Measurements from ENCODE around the gene THSD1. TPM values are rescaled to one million over a fixed set of nuclear protein-coding genes. Genes with fewer than 3 reads are reported as not detected.
A peak's percentile ranks its signal among the peaks of the same experiment; 100 is the strongest.

Gene THSD1
- polyA plus RNA-seq, 1 donor (not counting 4 experiments of a cell fraction or from before 2014, with no cell fraction given) = 9.2 TPM

DNA sequence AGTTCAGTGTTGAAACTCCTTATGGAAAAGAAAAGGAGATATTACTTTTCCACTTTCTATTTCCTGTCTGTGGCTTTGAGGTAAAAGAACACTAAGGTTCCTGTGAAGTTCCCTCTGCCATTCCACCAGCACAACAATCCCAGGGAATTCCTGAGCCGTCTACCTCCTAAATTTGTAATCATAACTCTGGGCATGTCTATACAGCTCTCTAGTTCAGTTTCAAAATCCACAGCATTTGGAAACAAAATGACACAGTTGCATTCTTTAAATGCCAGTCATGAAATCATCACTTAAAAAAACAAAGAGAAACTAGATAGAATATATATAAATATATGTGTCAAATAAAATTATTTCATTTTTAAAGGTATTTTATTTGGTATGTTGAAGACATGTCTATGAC, 9.0 kb upstream of the THSD1 start:
- Histone ChIP-seq H3K4me1 (ENCODE audit: control insufficient read depth, extremely low read depth, insufficient read depth, low read length) (peaks cover 58% of the 10 kb centered on the region), H2AFZ (ENCODE audit: control insufficient read depth, low read length) (no peak overlapping the region), H3K4me2 (ENCODE audit: control insufficient read depth, extremely low read depth, insufficient read depth, low read depth, low read length) (peak overlapping the region; percentile 57), H3K9me3 (ENCODE audit: control insufficient read depth, low read depth, low read length) (no peaks in the 10 kb centered on the region), H3K79me2 (ENCODE audit: control insufficient read depth, insufficient read depth, low read length) (no peaks in the 10 kb centered on the region), H3K27me3 (ENCODE audit: control insufficient read depth, extremely low read depth, insufficient read depth, low read length) (no peaks in the 10 kb centered on the region), H3K4me3 (ENCODE audit: control insufficient read depth in 2 of 3, extremely low read depth in 1 of 3, insufficient read depth in 2 of 3, low read depth in 1 of 3, low read length in 3 of 3) (peak overlapping the region in 1 of 3 experiments; percentile 7), H4K20me1 (ENCODE audit: control insufficient read depth, extremely low read depth, insufficient read depth, low read length) (no peaks in the 10 kb centered on the region), H3K36me3 (ENCODE audit: control insufficient read depth in 2 of 2, extremely low read depth in 1 of 2, insufficient read depth in 2 of 2, low read length in 2 of 2) (peaks cover 7 to 13% of the 10 kb centered on the region in 2 experiments), H3K27ac (ENCODE audit: control insufficient read depth, insufficient read depth, low read length) (peak overlapping the region; percentile 87), H3K9me1 (ENCODE audit: control insufficient read depth, extremely low read depth, insufficient read depth, low read length) (no peaks in the 10 kb centered on the region), H3K9ac (ENCODE audit: control insufficient read depth, extremely low read depth, insufficient read depth, low read length) (no peak overlapping the region)
- FAIRE-seq (peak; percentile 76), DNase-seq (ENCODE audit: low read depth, low spot score) (peak; percentile 55)
- dilution Hi-C loops (cut with MboI; ENCODE audit: extremely low pct_ligation_motif_present, low sequenced_read_pairs) = no loop called here
- no peak for TF ChIP-seq EZH2 (IDR thresholded peaks at IDR 0.05; ENCODE audit: low read length)
- TF ChIP-seq, protein P1, sequence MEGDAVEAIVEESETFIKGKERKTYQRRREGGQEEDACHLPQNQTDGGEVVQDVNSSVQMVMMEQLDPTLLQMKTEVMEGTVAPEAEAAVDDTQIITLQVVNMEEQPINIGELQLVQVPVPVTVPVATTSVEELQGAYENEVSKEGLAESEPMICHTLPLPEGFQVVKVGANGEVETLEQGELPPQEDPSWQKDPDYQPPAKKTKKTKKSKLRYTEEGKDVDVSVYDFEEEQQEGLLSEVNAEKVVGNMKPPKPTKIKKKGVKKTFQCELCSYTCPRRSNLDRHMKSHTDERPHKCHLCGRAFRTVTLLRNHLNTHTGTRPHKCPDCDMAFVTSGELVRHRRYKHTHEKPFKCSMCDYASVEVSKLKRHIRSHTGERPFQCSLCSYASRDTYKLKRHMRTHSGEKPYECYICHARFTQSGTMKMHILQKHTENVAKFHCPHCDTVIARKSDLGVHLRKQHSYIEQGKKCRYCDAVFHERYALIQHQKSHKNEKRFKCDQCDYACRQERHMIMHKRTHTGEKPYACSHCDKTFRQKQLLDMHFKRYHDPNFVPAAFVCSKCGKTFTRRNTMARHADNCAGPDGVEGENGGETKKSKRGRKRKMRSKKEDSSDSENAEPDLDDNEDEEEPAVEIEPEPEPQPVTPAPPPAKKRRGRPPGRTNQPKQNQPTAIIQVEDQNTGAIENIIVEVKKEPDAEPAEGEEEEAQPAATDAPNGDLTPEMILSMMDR (optimal IDR thresholded peaks at IDR 0.05 in 1 of 3, IDR thresholded peaks at IDR 0.05 in 1 of 3, conservative IDR thresholded peaks at IDR 0.05 in 1 of 3; ENCODE audit: extremely low read depth in 1 of 3, insufficient read depth in 2 of 3, low read length in 3 of 3) = no peak

DNA sequence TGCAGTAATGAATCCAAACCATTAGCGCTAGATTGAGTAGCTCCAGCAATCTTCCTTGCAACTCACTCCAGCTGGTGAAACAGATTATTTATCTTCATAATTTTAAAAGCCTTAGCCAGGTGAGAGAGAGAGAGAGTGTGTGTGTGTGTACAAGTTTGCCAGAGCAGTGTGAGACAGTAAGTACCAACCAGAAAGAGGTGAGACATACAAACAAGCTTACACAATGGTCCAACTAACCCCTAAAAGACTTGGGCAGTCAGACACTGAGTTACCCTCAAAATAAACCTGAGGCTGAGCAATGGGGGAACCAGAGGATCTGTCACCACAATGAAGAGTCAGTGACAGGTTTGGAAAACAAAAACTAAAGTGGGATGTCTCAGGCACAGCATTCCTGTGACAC, 8.1 kb upstream of the THSD1 start:
- Histone ChIP-seq H3K4me2 (ENCODE audit: control insufficient read depth, extremely low read depth, insufficient read depth, low read depth, low read length) (peak overlapping the region; percentile 54), H3K9me3 (ENCODE audit: control insufficient read depth, low read depth, low read length) (no peaks in the 10 kb centered on the region), H3K4me3 (ENCODE audit: control insufficient read depth in 2 of 3, extremely low read depth in 1 of 3, insufficient read depth in 2 of 3, low read depth in 1 of 3, low read length in 3 of 3) (no peak overlapping the region), H3K4me1 (ENCODE audit: control insufficient read depth, extremely low read depth, insufficient read depth, low read length) (peaks cover 58% of the 10 kb centered on the region), H3K9me1 (ENCODE audit: control insufficient read depth, extremely low read depth, insufficient read depth, low read length) (no peaks in the 10 kb centered on the region), H4K20me1 (ENCODE audit: control insufficient read depth, extremely low read depth, insufficient read depth, low read length) (no peaks in the 10 kb centered on the region), H3K27ac (ENCODE audit: control insufficient read depth, insufficient read depth, low read length) (peak overlapping the region; percentile 87), H3K36me3 (ENCODE audit: control insufficient read depth in 2 of 2, extremely low read depth in 1 of 2, insufficient read depth in 2 of 2, low read length in 2 of 2) (peaks cover 7 to 11% of the 10 kb centered on the region in 2 experiments), H3K79me2 (ENCODE audit: control insufficient read depth, insufficient read depth, low read length) (no peaks in the 10 kb centered on the region), H2AFZ (ENCODE audit: control insufficient read depth, low read length) (no peak overlapping the region), H3K27me3 (ENCODE audit: control insufficient read depth, extremely low read depth, insufficient read depth, low read length) (no peaks in the 10 kb centered on the region), H3K9ac (ENCODE audit: control insufficient read depth, extremely low read depth, insufficient read depth, low read length) (peak overlapping the region; percentile 31)
- no peak for TF ChIP-seq EZH2 (IDR thresholded peaks at IDR 0.05; ENCODE audit: low read length)
- TF ChIP-seq, protein P1 (optimal IDR thresholded peaks at IDR 0.05 in 1 of 3, IDR thresholded peaks at IDR 0.05 in 1 of 3, conservative IDR thresholded peaks at IDR 0.05 in 1 of 3; ENCODE audit: extremely low read depth in 1 of 3, insufficient read depth in 2 of 3, low read length in 3 of 3) = no peak
- FAIRE-seq = no peak
- DNase-seq (ENCODE audit: low read depth, low spot score) = no peak
- dilution Hi-C loops (cut with MboI; ENCODE audit: extremely low pct_ligation_motif_present, low sequenced_read_pairs) = no loop called here
